H9 (cell line): ENCODE data around the gene LILRB1. TPM values are rescaled to one million over a fixed set of nuclear protein-coding genes. Genes with fewer than 3 reads are reported as not detected.

Experiments
- DNase-seq: peaks from one replicate; pipeline ENCODE4 v3.0.0-alpha.2; 2017
- H2AFZ ChIP-seq: one replicate; pipeline ENCODE4 v1.6.1; 2013; ENCODE audit warnings: mild to moderate bottlenecking, low read length, control low read depth, moderate library complexity
- H2AK5ac ChIP-seq: 2 replicates; pipeline ENCODE4 v1.6.1; 2013; ENCODE audit warnings: low read length, control low read depth, mixed read lengths; ENCODE audit not compliant: insufficient read length
- H2BK120ac ChIP-seq: one replicate; pipeline ENCODE4 v1.6.1; 2013; ENCODE audit warnings: low read depth, mild to moderate bottlenecking, low read length, control low read depth, inconsistent platforms; ENCODE audit not compliant: poor library complexity, severe bottlenecking
- H2BK12ac ChIP-seq: 2 replicates; pipeline ENCODE4 v1.6.1; 2013; ENCODE audit warnings: low read length, control low read depth, mixed read lengths, low read depth; ENCODE audit not compliant: insufficient read length
- H2BK15ac ChIP-seq: 2 replicates; pipeline ENCODE4 v1.6.1; 2013; ENCODE audit warnings: low read depth, low read length, control low read depth
- H2BK20ac ChIP-seq: one replicate; pipeline ENCODE4 v1.6.1; 2013; ENCODE audit warnings: low read depth, mild to moderate bottlenecking, low read length, control low read depth, inconsistent platforms; ENCODE audit not compliant: poor library complexity, severe bottlenecking
- H2BK5ac ChIP-seq: 2 replicates; pipeline ENCODE4 v1.6.1; 2013; ENCODE audit warnings: low read length, control low read depth, mixed read lengths; ENCODE audit not compliant: insufficient read length
- H3K14ac ChIP-seq: 2 replicates; pipeline ENCODE4 v1.6.1; 2013; ENCODE audit warnings: low read length, control low read depth; ENCODE audit not compliant: insufficient read depth
- H3K18ac ChIP-seq: 2 replicates; pipeline ENCODE4 v1.6.1; 2013; ENCODE audit warnings: low read depth, mild to moderate bottlenecking, mixed read lengths, low read length, control low read depth; ENCODE audit not compliant: insufficient read length
- H3K23ac ChIP-seq: 2 replicates; pipeline ENCODE4 v1.6.1; 2013; ENCODE audit warnings: low read length, control low read depth, mixed read lengths, low read depth; ENCODE audit not compliant: insufficient read length
- H3K23me2 ChIP-seq: 2 replicates; pipeline ENCODE4 v1.6.1; 2013; ENCODE audit warnings: low read depth, mild to moderate bottlenecking, mixed read lengths, low read length, control low read depth; ENCODE audit not compliant: insufficient read length, poor library complexity, severe bottlenecking
- H3K27ac ChIP-seq: 2 replicates; pipeline ENCODE4 v1.5.1; 2013; ENCODE audit warnings: low read length, control low read depth, mixed read lengths, low read depth; ENCODE audit not compliant: insufficient read length
- H3K27me3 ChIP-seq: 2 replicates; pipeline ENCODE4 v1.6.1; 2013; ENCODE audit warnings: low read length, control low read depth, inconsistent platforms; ENCODE audit not compliant: insufficient read depth
- H3K4ac ChIP-seq: 2 replicates; pipeline ENCODE4 v1.6.1; 2013; ENCODE audit warnings: low read depth, mild to moderate bottlenecking, control low read depth, inconsistent platforms, low read length, moderate library complexity
- H3K4me1 ChIP-seq: 2 replicates; pipeline ENCODE4 v1.6.1; 2013; ENCODE audit warnings: low read length, control low read depth, inconsistent platforms; ENCODE audit not compliant: insufficient read depth
- H3K4me2 ChIP-seq: 2 replicates; pipeline ENCODE4 v1.6.1; 2013; ENCODE audit warnings: low read length, control low read depth, mixed read lengths; ENCODE audit not compliant: insufficient read length, insufficient read depth
- H3K56ac ChIP-seq: 2 replicates; pipeline ENCODE4 v1.6.1; 2013; ENCODE audit warnings: low read depth, mild to moderate bottlenecking, mixed read lengths, low read length, control low read depth; ENCODE audit not compliant: insufficient read length
- H3K79me1 ChIP-seq: 2 replicates; pipeline ENCODE4 v1.6.1; 2013; ENCODE audit warnings: low read depth, mild to moderate bottlenecking, moderate library complexity, low read length, control low read depth, inconsistent platforms; ENCODE audit not compliant: insufficient read depth, poor library complexity, severe bottlenecking
- H3K79me2 ChIP-seq: 2 replicates; pipeline ENCODE4 v1.6.1; 2013; ENCODE audit warnings: low read length, control low read depth, inconsistent platforms; ENCODE audit not compliant: insufficient read depth
- H3K9ac ChIP-seq: 2 replicates; pipeline ENCODE4 v1.6.1; 2013; ENCODE audit warnings: low read length, control low read depth, mixed read lengths; ENCODE audit not compliant: insufficient read length; ENCODE audit errors: extremely low read depth
- H3K9me3 ChIP-seq: one replicate; pipeline ENCODE4 v1.6.1; 2013; ENCODE audit warnings: low read depth, low read length, inconsistent platforms; ENCODE audit not compliant: control insufficient read depth
- H3T11ph ChIP-seq: one replicate; pipeline ENCODE4 v1.6.1; 2013; ENCODE audit warnings: mild to moderate bottlenecking, low read length, control low read depth, inconsistent platforms
- H4K20me1 ChIP-seq: one replicate; pipeline ENCODE4 v1.6.1; 2013; ENCODE audit not compliant: control insufficient read depth, insufficient read length, insufficient read depth
- H4K5ac ChIP-seq: 2 replicates; pipeline ENCODE4 v1.6.1; 2013; ENCODE audit warnings: low read depth, mild to moderate bottlenecking, mixed read lengths, low read length, control low read depth; ENCODE audit not compliant: insufficient read length
- H4K8ac ChIP-seq: replicated peaks from 2 replicates; pipeline ENCODE4 v1.6.1; 2013; ENCODE audit warnings: low read length, control low read depth, mixed read lengths, low read depth; ENCODE audit not compliant: insufficient read length
- H4K91ac ChIP-seq: 2 replicates; pipeline ENCODE4 v1.6.1; 2013; ENCODE audit warnings: low read depth, mild to moderate bottlenecking, moderate library complexity, mixed read lengths, low read length, control low read depth; ENCODE audit not compliant: insufficient read length
- H3K27ac Mint-ChIP-seq, 3 experiments: 2 replicates in 2 of 3; 3 replicates in 1 of 3; pipeline ENCODE4 v1.8.0; 2020 to 2021; ENCODE audit warnings: mixed read lengths in 3 of 3, mild to moderate bottlenecking in 1 of 3, moderate library complexity in 1 of 3
- H3K27me3 Mint-ChIP-seq: 2 replicates; pipeline ENCODE4 v1.8.0; 2021; ENCODE audit warnings: low read depth, mild to moderate bottlenecking, moderate library complexity, mixed read lengths
- H3K36me3 Mint-ChIP-seq, 3 experiments: 2 replicates in 2 of 3; 3 replicates in 1 of 3; pipeline ENCODE4 v1.8.0; 2020 to 2021; ENCODE audit warnings: low read depth in 3 of 3, mixed read lengths in 3 of 3; ENCODE audit not compliant: insufficient read depth in 1 of 3
- H3K4me1 Mint-ChIP-seq, 2 experiments: 2 replicates each; pipeline ENCODE4 v1.8.0; 2020; ENCODE audit warnings: mixed read lengths in 2 of 2
- H3K4me3 Mint-ChIP-seq, 2 experiments: 2 replicates in 1 of 2; 3 replicates in 1 of 2; pipeline ENCODE4 v1.8.0; 2020 to 2021; ENCODE audit warnings: mild to moderate bottlenecking in 2 of 2, mixed read lengths in 2 of 2, moderate library complexity in 1 of 2
- H3K9me3 Mint-ChIP-seq, 2 experiments: 2 replicates in 1 of 2; 3 replicates in 1 of 2; pipeline ENCODE4 v1.8.0; 2020; ENCODE audit warnings: mild to moderate bottlenecking in 2 of 2, mixed read lengths in 2 of 2, moderate library complexity in 1 of 2
- CTCF ChIP-seq: fragments of 200-600 bp; sonication (generic); conservative IDR thresholded peaks from 3 replicates; pipeline ENCODE4 v1.8.0; 2021; ENCODE audit warnings: antibody characterized with exemption, mild to moderate bottlenecking
- WGBS: extraction: QIAGEN DNeasy Blood & Tissue Kit; methylation state at CpG from one replicate; pipeline ENCODE4 v1.1.7; 2013; ENCODE audit warnings: missing lambda C conversion rate, low lambda C conversion rate, mixed read lengths; ENCODE audit not compliant: insufficient read length; ENCODE audit errors: extremely low coverage; 5-methylcytosine and 5-hydroxymethylcytosine counted together
- total RNA-seq: library from RNA; stranded (reverse); gene quantifications from 2 replicates; pipeline ENCODE4 v1.2.1, GENCODE V29; 2021

Gene LILRB1
- total RNA-seq, 1 experiment from 2014 or later = not detected

- Histone ChIP-seq H3K4me2 (no peak overlapping the region), H3K79me1 (no peaks in the 10 kb centered on the region), H3K18ac (no peak overlapping the region), H3K23me2 (no peaks in the 10 kb centered on the region), H3T11ph (no peak overlapping the region), H2BK5ac (no peak overlapping the region), H4K20me1 (no peaks in the 10 kb centered on the region), H3K14ac (no peak overlapping the region), H2AFZ (no peak overlapping the region), H3K4me1 (no peaks in the 10 kb centered on the region), H3K9me3 (peaks cover 64% of the 10 kb centered on the region), H4K91ac (no peak overlapping the region), H4K8ac (no peak overlapping the region), H2AK5ac (no peak overlapping the region), H3K4ac (no peak overlapping the region), H2BK15ac (no peak overlapping the region), H2BK12ac (no peak overlapping the region), H3K56ac (no peak overlapping the region), H4K5ac (no peak overlapping the region), H3K23ac (no peak overlapping the region), H3K27me3 (no peaks in the 10 kb centered on the region), H2BK20ac (no peak overlapping the region), H2BK120ac (no peak overlapping the region), H3K27ac (no peak overlapping the region), H3K79me2 (no peaks in the 10 kb centered on the region), H3K9ac (no peak overlapping the region)
- H3K27me3 Mint-ChIP-seq = peaks cover under 1% of the 10 kb centered on the region; the same call in 1 of the 2 replicates
- WGBS = no CpG with 5 or more reads among the region's 3 CpGs
- no peaks in the 10 kb centered on the region for H3K4me1 Mint-ChIP-seq
- no peak overlapping the region for H3K4me3 Mint-ChIP-seq
- peaks cover 81 to 92% of the 10 kb centered on the region in 2 experiments for H3K9me3 Mint-ChIP-seq
- H3K27ac Mint-ChIP-seq = no peak overlapping the region
- peaks cover 5 to 18% (median 9%) of the 10 kb centered on the region in 3 experiments; a peak in 4 of 7 replicates for H3K36me3 Mint-ChIP-seq
- TF ChIP-seq CTCF = no peak
- DNase-seq = no peak
Measured at GRCh38 chr19:54670576-54671357, 40.5 kb downstream of the LILRB1 start.
